GM12874 (cell line): Measurements from ENCODE around the gene NUP93.

Experiments used
- TF ChIP-seq, protein P1 (sequence below): IDR thresholded peaks from 2 replicates; pipeline ENCODE4 v1.5.1; 2011; ENCODE audit warnings: low read depth, mild to moderate bottlenecking, control low read depth, low read length, moderate library complexity; ENCODE audit not compliant: insufficient read depth

NUP93 gene

DNA sequence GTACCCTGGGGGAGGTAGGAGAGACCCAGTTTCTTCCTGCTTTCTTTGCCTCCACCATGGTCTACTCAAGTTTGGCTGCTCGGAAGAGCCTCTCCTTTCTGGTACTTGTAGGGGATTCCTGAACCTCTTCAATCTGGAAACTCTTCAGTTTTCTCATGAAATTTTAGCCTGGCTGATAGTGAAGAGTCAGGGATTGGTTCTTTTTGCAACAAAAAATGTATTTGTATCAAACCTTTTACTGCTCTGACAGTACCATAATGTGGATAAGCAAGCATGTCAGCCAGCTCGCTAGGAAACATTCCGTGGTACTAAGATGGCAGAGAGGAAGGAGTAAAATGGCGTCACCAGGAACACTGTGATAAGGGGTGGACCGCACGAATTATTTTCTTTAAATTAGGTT lies 55.4 kb downstream of the NUP93 start:
- TF ChIP-seq, protein P1, sequence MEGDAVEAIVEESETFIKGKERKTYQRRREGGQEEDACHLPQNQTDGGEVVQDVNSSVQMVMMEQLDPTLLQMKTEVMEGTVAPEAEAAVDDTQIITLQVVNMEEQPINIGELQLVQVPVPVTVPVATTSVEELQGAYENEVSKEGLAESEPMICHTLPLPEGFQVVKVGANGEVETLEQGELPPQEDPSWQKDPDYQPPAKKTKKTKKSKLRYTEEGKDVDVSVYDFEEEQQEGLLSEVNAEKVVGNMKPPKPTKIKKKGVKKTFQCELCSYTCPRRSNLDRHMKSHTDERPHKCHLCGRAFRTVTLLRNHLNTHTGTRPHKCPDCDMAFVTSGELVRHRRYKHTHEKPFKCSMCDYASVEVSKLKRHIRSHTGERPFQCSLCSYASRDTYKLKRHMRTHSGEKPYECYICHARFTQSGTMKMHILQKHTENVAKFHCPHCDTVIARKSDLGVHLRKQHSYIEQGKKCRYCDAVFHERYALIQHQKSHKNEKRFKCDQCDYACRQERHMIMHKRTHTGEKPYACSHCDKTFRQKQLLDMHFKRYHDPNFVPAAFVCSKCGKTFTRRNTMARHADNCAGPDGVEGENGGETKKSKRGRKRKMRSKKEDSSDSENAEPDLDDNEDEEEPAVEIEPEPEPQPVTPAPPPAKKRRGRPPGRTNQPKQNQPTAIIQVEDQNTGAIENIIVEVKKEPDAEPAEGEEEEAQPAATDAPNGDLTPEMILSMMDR: no peak

DNA sequence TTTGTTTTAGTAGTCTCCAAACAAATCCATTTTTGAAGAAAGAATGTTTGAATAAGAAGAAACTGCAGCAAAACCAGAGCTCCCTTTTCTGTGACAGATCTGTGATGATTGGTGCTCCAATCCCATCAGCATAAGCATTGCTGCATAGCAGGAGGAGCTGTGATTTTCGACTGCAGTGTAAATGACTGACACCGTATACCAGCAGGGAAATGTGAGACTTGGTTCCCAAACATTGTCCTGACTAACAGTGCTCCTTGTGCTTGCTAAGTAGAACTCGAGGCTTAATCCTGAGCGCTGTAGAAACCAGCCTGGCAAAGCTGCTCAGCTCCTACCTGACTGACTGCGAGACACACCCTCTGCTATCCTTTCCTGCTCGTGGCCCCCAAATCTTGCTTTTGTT lies 57.2 kb downstream of the NUP93 start:
- TF ChIP-seq, protein P1: no peak

DNA sequence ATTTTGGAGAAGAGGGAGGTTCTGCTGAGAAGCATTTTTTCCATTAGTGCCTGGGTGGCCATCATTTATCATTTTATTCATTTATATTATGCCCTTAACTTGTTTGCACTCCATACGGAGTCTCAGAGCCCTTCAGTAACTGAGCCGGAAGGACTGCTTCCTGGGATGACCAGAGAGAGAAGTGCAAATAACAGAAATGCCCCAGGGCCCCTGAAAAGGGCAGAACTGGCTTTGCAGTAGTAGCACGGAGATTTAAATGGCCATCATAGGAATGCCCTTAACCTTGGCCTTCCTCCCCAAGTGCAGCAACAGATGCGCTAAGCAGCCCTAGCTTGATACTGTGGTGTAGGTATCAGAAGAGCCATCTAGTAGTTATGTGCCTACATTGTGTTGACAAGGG lies 58.5 kb downstream of the NUP93 start:
- TF ChIP-seq, protein P1: no peak

DNA sequence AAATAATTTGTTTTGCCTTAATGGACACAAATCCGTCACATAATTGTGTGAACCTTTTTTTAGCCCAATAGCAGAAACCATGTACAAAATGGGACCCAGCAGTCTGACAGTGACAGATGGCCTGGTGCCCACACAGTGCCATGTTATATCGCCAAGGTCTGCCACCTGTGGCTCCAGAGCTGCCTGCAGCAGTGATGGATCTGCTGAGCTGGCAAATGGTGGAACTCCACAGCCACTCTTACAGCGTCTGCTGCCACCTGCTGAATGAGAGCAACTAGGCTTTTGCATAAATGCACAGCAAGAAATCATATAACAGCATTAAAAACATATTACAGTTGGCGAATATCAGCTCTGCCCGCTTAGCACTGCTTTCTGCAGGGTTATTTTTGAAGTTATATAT lies 59.4 kb downstream of the NUP93 start:
- TF ChIP-seq, protein P1: peak; percentile 11; the same call in 1 of the 2 replicates

DNA sequence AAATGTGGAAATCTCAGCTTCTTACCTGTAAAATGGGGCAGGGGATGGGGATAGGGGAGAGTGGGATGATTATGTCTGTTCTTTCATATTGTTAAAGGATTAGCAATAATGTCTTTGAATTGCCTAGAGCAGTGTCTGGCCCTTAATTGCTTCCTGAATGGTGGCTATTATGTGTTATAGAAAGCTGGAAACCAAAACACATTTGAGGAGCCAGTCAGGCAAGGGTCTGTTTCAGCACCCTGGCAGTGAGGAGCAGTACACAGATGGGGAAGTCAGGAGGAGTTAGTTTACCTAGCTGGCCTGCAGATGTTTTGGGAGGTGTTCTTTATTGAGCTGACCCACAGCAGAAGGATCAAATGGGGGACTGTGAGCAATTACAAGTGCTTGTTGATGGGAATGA lies 63.0 kb downstream of the NUP93 start:
- TF ChIP-seq, protein P1: no peak

DNA sequence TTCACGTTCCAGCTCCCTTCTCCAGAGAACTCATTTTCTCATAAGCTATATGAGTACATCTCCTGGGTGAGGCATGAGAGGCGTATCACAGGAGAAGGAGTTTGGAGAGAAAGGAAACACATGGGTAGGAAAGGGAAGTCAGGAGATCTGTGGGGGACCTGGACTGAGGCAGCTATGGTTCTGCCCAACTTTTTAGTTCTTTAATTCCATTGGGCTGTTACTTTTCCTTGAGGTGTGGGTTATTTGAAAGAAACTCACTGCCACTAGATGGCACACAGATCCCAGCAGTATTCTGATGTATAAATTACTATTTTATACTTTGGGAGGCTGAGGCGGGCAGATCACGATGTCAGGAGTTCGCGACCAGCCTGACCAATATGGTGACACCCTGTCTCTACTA lies 63.6 kb downstream of the NUP93 start:
- TF ChIP-seq, protein P1: peak; percentile 9; the same call in 1 of the 2 replicates

DNA sequence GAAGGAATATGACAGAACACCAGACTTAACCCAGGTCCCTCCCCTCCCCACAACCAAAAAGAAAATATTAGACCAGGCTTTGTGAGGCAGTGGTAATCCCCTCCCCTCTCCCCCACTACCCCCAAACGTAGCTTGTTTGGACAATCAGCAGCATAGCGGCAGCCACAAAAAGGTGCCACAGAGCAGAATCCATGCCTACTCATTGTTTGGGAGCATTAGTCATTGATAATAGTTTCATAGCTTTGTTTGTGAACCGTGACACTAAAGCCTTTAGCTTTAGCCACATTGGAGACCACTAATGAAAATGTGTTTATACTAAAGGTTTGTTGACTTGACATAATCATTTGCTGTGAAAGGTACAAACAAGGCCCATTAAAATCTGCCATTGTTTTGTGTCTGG lies 65.1 kb downstream of the NUP93 start:
- TF ChIP-seq, protein P1: no peak

DNA sequence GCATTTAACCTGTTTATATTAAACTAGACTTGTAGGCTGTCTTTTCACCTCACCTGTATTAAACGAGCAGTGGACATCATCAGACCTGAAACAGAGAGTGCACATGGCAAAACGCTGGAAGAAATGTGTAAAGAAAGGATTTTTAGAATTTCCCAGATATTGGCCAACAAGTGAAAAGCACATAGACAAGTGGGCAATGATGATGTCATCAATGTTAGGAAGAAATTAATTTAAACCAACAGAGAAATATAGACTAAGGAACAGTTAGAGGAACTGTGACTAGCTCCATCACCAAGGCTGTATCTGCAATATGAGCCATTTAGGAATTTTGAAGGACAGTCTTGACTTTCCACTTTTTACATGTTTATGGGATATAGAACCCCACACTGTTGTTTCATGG lies 67.9 kb downstream of the NUP93 start:
- TF ChIP-seq, protein P1: no peak
